HCT116 (cell line): ENCODE measurements around the gene ARHGEF40.
A peak's percentile ranks its signal among the peaks of the same experiment; 100 is the strongest.

ENCODE experiments used
- CEBPB ChIP-seq: IDR thresholded peaks from 2 replicates; pipeline ENCODE4 v1.6.1; 2012; ENCODE audit warnings: low read depth
- EZH2 ChIP-seq: fragments of 200-600 bp; sonication (generic); IDR thresholded peaks from 2 replicates; pipeline ENCODE4 v1.6.1; 2017; ENCODE audit warnings: antibody characterized with exemption, mixed run types
- EZH2phosphoT487 ChIP-seq: fragments of 200-600 bp; IDR thresholded peaks from 2 replicates; pipeline ENCODE4 v1.6.1; 2018; ENCODE audit warnings: antibody characterized with exemption, borderline replicate concordance
- FOSL1 ChIP-seq: IDR thresholded peaks from 2 replicates; pipeline ENCODE4 v1.6.1; 2012; ENCODE audit warnings: low read depth
- JUND ChIP-seq: IDR thresholded peaks from 2 replicates; pipeline ENCODE4 v1.6.1; 2012
- POLR2AphosphoS5 ChIP-seq: IDR thresholded peaks from 2 replicates; pipeline ENCODE4 v1.6.1; 2011; ENCODE audit warnings: mild to moderate bottlenecking, low read depth, low read length, moderate library complexity
- RAD21 ChIP-seq: IDR thresholded peaks from 2 replicates; pipeline ENCODE4 v1.6.1; 2012; ENCODE audit warnings: low read depth, mild to moderate bottlenecking
- TCF7L2 ChIP-seq: IDR thresholded peaks from 2 replicates; pipeline ENCODE4 v1.7.0; 2011; ENCODE audit warnings: borderline replicate concordance, inconsistent platforms; ENCODE audit not compliant: insufficient read depth, insufficient read length; ENCODE audit errors: extremely low read depth
- ZNF274 ChIP-seq: fragments of 200-500 bp; sonication (Bioruptor generic); IDR thresholded peaks from 2 replicates; pipeline ENCODE4 v1.6.1; 2014; ENCODE audit warnings: mild to moderate bottlenecking, low read depth, low read length, inconsistent platforms
- TF ChIP-seq, protein P1 (sequence below), 3 experiments: fragments of 200-600 bp in 1 of 3; sonication (generic) in 1 of 3; IDR thresholded peaks in 2 of 3; conservative IDR thresholded peaks in 1 of 3; 2 replicates each; pipeline ENCODE4 v1.5.1; 2012 to 2017; ENCODE audit warnings: low read depth in 2 of 3, low read length in 2 of 3, antibody characterized with exemption in 1 of 3, borderline replicate concordance in 1 of 3, control low read depth in 1 of 3, mild to moderate bottlenecking in 1 of 3, mixed read lengths in 1 of 3, mixed run types in 1 of 3, moderate library complexity in 1 of 3; ENCODE audit not compliant: insufficient read depth in 1 of 3
- TF ChIP-seq, protein P2 (sequence below): IDR thresholded peaks from 2 replicates; pipeline ENCODE4 v1.6.1; 2011; ENCODE audit warnings: mild to moderate bottlenecking, low read length, moderate library complexity; ENCODE audit not compliant: insufficient replicate concordance; ENCODE audit errors: extremely low read depth
- TF ChIP-seq, protein P3 (sequence below): IDR thresholded peaks from 2 replicates; pipeline ENCODE4 v1.6.1; 2012; ENCODE audit warnings: low read depth

DNA sequence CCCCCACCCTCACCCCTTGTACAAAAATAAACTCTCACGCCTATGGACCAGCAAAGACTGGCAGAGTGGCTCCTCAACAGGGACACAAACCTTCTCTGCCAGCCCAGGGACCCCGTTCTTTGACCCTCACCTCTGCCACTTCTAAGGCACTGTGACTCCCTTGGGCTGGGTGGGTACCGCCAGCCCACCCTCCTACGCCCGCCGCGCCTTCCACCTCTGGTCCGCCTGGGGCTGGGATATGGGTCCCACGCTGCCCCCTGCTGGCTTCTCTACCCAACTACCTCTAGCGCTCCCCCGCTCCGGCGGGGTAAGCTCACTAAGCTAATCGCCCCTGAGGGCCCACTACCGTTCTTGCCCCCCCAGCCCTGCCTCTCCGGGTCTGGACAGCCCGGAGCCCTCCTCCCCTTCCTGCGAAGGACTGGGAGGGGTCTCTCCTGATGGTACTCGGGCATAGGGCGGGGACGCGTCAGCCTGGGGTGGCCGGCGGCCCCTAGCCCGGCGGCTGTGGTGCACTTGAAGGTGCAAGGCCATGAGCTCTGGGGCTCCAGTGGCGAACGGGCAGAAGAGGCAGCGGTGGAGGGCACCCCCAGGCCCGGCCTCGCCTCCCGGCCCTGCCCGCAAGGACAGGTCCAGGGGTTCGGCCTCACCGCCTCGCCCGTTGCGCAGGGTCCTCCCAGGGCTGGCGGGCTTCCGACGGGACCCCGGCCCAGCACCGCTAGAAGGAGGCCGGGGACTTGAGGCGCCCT is 20.3 kb downstream of the ARHGEF40 start:
- TF ChIP-seq, protein P1, sequence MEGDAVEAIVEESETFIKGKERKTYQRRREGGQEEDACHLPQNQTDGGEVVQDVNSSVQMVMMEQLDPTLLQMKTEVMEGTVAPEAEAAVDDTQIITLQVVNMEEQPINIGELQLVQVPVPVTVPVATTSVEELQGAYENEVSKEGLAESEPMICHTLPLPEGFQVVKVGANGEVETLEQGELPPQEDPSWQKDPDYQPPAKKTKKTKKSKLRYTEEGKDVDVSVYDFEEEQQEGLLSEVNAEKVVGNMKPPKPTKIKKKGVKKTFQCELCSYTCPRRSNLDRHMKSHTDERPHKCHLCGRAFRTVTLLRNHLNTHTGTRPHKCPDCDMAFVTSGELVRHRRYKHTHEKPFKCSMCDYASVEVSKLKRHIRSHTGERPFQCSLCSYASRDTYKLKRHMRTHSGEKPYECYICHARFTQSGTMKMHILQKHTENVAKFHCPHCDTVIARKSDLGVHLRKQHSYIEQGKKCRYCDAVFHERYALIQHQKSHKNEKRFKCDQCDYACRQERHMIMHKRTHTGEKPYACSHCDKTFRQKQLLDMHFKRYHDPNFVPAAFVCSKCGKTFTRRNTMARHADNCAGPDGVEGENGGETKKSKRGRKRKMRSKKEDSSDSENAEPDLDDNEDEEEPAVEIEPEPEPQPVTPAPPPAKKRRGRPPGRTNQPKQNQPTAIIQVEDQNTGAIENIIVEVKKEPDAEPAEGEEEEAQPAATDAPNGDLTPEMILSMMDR (IDR thresholded peaks at IDR 0.05 in 2 of 3, conservative IDR thresholded peaks at IDR 0.05 in 1 of 3; ENCODE audit: borderline replicate concordance in 1 of 3, insufficient read depth in 1 of 3, low read depth in 2 of 3, low read length in 2 of 3): peak; percentile 27 to 68 (median 65); a peak in 5 of 6 replicates
- no peak for TF ChIP-seq POLR2AphosphoS5
- TF ChIP-seq, protein P2, sequence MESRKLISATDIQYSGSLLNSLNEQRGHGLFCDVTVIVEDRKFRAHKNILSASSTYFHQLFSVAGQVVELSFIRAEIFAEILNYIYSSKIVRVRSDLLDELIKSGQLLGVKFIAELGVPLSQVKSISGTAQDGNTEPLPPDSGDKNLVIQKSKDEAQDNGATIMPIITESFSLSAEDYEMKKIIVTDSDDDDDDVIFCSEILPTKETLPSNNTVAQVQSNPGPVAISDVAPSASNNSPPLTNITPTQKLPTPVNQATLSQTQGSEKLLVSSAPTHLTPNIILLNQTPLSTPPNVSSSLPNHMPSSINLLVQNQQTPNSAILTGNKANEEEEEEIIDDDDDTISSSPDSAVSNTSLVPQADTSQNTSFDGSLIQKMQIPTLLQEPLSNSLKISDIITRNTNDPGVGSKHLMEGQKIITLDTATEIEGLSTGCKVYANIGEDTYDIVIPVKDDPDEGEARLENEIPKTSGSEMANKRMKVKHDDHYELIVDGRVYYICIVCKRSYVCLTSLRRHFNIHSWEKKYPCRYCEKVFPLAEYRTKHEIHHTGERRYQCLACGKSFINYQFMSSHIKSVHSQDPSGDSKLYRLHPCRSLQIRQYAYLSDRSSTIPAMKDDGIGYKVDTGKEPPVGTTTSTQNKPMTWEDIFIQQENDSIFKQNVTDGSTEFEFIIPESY: no peak
- no peak for TF ChIP-seq EZH2phosphoT487
- no peak for TF ChIP-seq FOSL1
- TF ChIP-seq EZH2: no peak
- no peak for TF ChIP-seq JUND
- no peak for TF ChIP-seq RAD21
- TF ChIP-seq ZNF274: no peak
- no peak for TF ChIP-seq CEBPB
- TF ChIP-seq, protein P3, sequence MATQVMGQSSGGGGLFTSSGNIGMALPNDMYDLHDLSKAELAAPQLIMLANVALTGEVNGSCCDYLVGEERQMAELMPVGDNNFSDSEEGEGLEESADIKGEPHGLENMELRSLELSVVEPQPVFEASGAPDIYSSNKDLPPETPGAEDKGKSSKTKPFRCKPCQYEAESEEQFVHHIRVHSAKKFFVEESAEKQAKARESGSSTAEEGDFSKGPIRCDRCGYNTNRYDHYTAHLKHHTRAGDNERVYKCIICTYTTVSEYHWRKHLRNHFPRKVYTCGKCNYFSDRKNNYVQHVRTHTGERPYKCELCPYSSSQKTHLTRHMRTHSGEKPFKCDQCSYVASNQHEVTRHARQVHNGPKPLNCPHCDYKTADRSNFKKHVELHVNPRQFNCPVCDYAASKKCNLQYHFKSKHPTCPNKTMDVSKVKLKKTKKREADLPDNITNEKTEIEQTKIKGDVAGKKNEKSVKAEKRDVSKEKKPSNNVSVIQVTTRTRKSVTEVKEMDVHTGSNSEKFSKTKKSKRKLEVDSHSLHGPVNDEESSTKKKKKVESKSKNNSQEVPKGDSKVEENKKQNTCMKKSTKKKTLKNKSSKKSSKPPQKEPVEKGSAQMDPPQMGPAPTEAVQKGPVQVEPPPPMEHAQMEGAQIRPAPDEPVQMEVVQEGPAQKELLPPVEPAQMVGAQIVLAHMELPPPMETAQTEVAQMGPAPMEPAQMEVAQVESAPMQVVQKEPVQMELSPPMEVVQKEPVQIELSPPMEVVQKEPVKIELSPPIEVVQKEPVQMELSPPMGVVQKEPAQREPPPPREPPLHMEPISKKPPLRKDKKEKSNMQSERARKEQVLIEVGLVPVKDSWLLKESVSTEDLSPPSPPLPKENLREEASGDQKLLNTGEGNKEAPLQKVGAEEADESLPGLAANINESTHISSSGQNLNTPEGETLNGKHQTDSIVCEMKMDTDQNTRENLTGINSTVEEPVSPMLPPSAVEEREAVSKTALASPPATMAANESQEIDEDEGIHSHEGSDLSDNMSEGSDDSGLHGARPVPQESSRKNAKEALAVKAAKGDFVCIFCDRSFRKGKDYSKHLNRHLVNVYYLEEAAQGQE: no peak
- TF ChIP-seq TCF7L2: no peak
